ENCODE results near the gene PLXNA2.

PLXNA2 gene

GRCh38 chr1:208243967-208244916, at the start of gene PLXNA2:
Gene PLXNA2 (minus strand): TSS chr1:208244384. CDS start chr1:208217922, 26,462 bp downstream.
- peak within 1 kb of the TSS; percentile 63 for H3K4me3 ChIP-seq (ENCODE audit: low read length)
- TF ChIP-seq ZNF274 (IDR thresholded peaks at IDR 0.05; ENCODE audit: low read depth, low read length): no peak

GRCh38 chr1:208292908-208293307, 48.7 kb upstream of the PLXNA2 start:
- TF ChIP-seq ZNF274 (IDR thresholded peaks at IDR 0.05; ENCODE audit: low read depth, low read length): no peak
- no peak overlapping the region for H3K4me3 ChIP-seq (ENCODE audit: low read length)

- no peak overlapping the region for H3K4me3 ChIP-seq (ENCODE audit: low read length)
- no peak for TF ChIP-seq ZNF274 (IDR thresholded peaks at IDR 0.05; ENCODE audit: low read depth, low read length)
Measured at GRCh38 chr1:208291923-208292711, 47.9 kb upstream of the PLXNA2 start.

GRCh38 chr1:208291129-208291528, 46.9 kb upstream of the PLXNA2 start:
- TF ChIP-seq ZNF274 (IDR thresholded peaks at IDR 0.05; ENCODE audit: low read depth, low read length): no peak

GRCh38 chr1:208289716-208290115, 45.5 kb upstream of the PLXNA2 start:
- TF ChIP-seq ZNF274 (IDR thresholded peaks at IDR 0.05; ENCODE audit: low read depth, low read length): no peak

More at GRCh38 chr1:208291129-208291528, 46.9 kb upstream of the PLXNA2 start:
- H3K4me3 ChIP-seq (ENCODE audit: low read length): no peak overlapping the region

GRCh38 chr1:208288495-208288894, 44.3 kb upstream of the PLXNA2 start:
- no peak overlapping the region for H3K4me3 ChIP-seq (ENCODE audit: low read length)
- no peak for TF ChIP-seq ZNF274 (IDR thresholded peaks at IDR 0.05; ENCODE audit: low read depth, low read length)

More at GRCh38 chr1:208289716-208290115, 45.5 kb upstream of the PLXNA2 start:
- no peak overlapping the region for H3K4me3 ChIP-seq (ENCODE audit: low read length)

- no peak for TF ChIP-seq ZNF274 (IDR thresholded peaks at IDR 0.05; ENCODE audit: low read depth, low read length)
- H3K4me3 ChIP-seq (ENCODE audit: low read length): no peak overlapping the region
Measured at GRCh38 chr1:208280681-208281450, 36.7 kb upstream of the PLXNA2 start.

- H3K4me3 ChIP-seq (ENCODE audit: low read length): no peak overlapping the region
- TF ChIP-seq ZNF274 (IDR thresholded peaks at IDR 0.05; ENCODE audit: low read depth, low read length): no peak
Measured at GRCh38 chr1:208279826-208280588, 35.8 kb upstream of the PLXNA2 start.

- no peak for TF ChIP-seq ZNF274 (IDR thresholded peaks at IDR 0.05; ENCODE audit: low read depth, low read length)
- H3K4me3 ChIP-seq (ENCODE audit: low read length): no peak overlapping the region
Measured at GRCh38 chr1:208278638-208279037, 34.5 kb upstream of the PLXNA2 start.

- no peak overlapping the region for H3K4me3 ChIP-seq (ENCODE audit: low read length)
- no peak for TF ChIP-seq ZNF274 (IDR thresholded peaks at IDR 0.05; ENCODE audit: low read depth, low read length)
Measured at GRCh38 chr1:208276757-208277435, 32.7 kb upstream of the PLXNA2 start.

GRCh38 chr1:208275083-208275482, 30.9 kb upstream of the PLXNA2 start:
- H3K4me3 ChIP-seq (ENCODE audit: low read length): no peak overlapping the region
- TF ChIP-seq ZNF274 (IDR thresholded peaks at IDR 0.05; ENCODE audit: low read depth, low read length): no peak

- no peak overlapping the region for H3K4me3 ChIP-seq (ENCODE audit: low read length)
- no peak for TF ChIP-seq ZNF274 (IDR thresholded peaks at IDR 0.05; ENCODE audit: low read depth, low read length)
Measured at GRCh38 chr1:208273386-208274017, 29.3 kb upstream of the PLXNA2 start.

All from GM08714 (cell line).